ENCODE results near the gene RFC2. TPM values are rescaled to one million over a fixed set of nuclear protein-coding genes. Genes with fewer than 3 reads are reported as not detected.

RFC2 gene
- total and polyA plus RNA-seq, 2 of the 8 experiments (the other 6 are each of a cell fraction or from before 2014, with no cell fraction given): 52.9 to 85.4 TPM

- Histone ChIP-seq H3K9ac (replicated peaks in 1 of 4; ENCODE audit: extremely low read depth in 1 of 4, low read depth in 3 of 4, low read length in 3 of 4) (no peak overlapping the region), H3K23ac (ENCODE audit: insufficient read length) (no peak overlapping the region), H2BK120ac (replicated peaks; ENCODE audit: low read depth, low read length) (no peak overlapping the region), H2BK12ac (ENCODE audit: low read depth, low read length) (no peak overlapping the region), H3K18ac (ENCODE audit: extremely low read depth, low read length) (no peak overlapping the region), H3K27ac (ENCODE audit: low read depth, low read length) (no peak overlapping the region), H2AFZ (ENCODE audit: low read length) (no peak overlapping the region), H4K20me1 (replicated peaks in 1 of 2; ENCODE audit: control insufficient read depth in 1 of 2, insufficient read depth in 2 of 2, low read length in 2 of 2) (peaks cover 5 to 13% of the 10 kb centered on the region in 2 experiments), H3K9me3 (ENCODE audit: insufficient read depth in 2 of 2, low read depth in 1 of 2, low read length in 1 of 2) (peaks cover 0 to 2% of the 10 kb centered on the region in 2 experiments; a peak in 1 of 4 replicates), H2AK5ac (ENCODE audit: low read depth, low read length) (no peak overlapping the region), H3K79me1 (ENCODE audit: low read depth, low read length) (peaks cover 3% of the 10 kb centered on the region; the same call in 1 of the 2 replicates), H2BK5ac (ENCODE audit: low read depth, low read length) (no peak overlapping the region), H3K56ac (replicated peaks; ENCODE audit: insufficient read length, low read depth, low read length) (no peak overlapping the region), H4K5ac (ENCODE audit: insufficient read length, low read depth, low read length) (no peak overlapping the region), H4K91ac (replicated peaks; ENCODE audit: insufficient read length, low read length) (no peak overlapping the region), H3K23me2 (ENCODE audit: low read depth, low read length) (no peaks in the 10 kb centered on the region), H4K8ac (ENCODE audit: extremely low read depth, insufficient read depth, low read length) (no peak overlapping the region), H2BK15ac (ENCODE audit: low read length) (no peak overlapping the region), H3K27me3 (replicated peaks in 1 of 4; ENCODE audit: control insufficient read depth in 3 of 4, extremely low read depth in 1 of 4, insufficient read depth in 3 of 4, low read length in 3 of 4) (no peaks in the 10 kb centered on the region), H3K4me2 (ENCODE audit: insufficient read depth in 1 of 2, low read depth in 2 of 2, low read length in 2 of 2) (no peak overlapping the region), H3K4me1 (replicated peaks in 1 of 4; ENCODE audit: control insufficient read depth in 3 of 4, insufficient read depth in 4 of 4, low read length in 3 of 4) (peaks cover 0 to 5% (median 3%) of the 10 kb centered on the region in 4 experiments; a peak in 6 of 7 replicates), H2BK20ac (ENCODE audit: low read length) (no peak overlapping the region), H3K79me2 (ENCODE audit: control insufficient read depth in 1 of 2, insufficient read depth in 2 of 2, low read length in 2 of 2) (peaks cover 0 to 54% of the 10 kb centered on the region in 2 experiments; a peak in 2 of 4 replicates), H3K4ac (replicated peaks; ENCODE audit: insufficient read length, low read depth, low read length) (no peak overlapping the region), H3K36me3 (ENCODE audit: control insufficient read depth in 2 of 4, insufficient read depth in 4 of 4, low read length in 3 of 4) (no peaks in the 10 kb centered on the region; a peak in 1 of 8 replicates), H3K14ac (ENCODE audit: insufficient read length) (no peak overlapping the region), H3K4me3 (ENCODE audit: extremely low read depth in 1 of 4, insufficient read depth in 2 of 4, low read depth in 3 of 4, low read length in 4 of 4) (no peak overlapping the region)
- TF ChIP-seq SP4 (IDR thresholded peaks at IDR 0.05; ENCODE audit: low read length) (no peak), KDM4A (IDR thresholded peaks at IDR 0.05; ENCODE audit: low read depth, low read length, severe bottlenecking) (no peak), SAP30 (IDR thresholded peaks at IDR 0.05; ENCODE audit: insufficient read depth, insufficient replicate concordance, low read length) (no peak), BRCA1 (IDR thresholded peaks at IDR 0.05; ENCODE audit: low read depth, low read length) (no peak), RXRA (IDR thresholded peaks at IDR 0.05; ENCODE audit: insufficient read depth, low read depth, low read length) (no peak)
- DNase-seq (ENCODE audit: low read depth in 1 of 2, low spot score in 2 of 2): no peak
- POLR2A ChIA-PET (ENCODE audit: partially characterized antibody): no interaction called here
- 97% methylated on average over 4 of the region's 8 CpGs; no CpG with 5 or more reads in 1 of the 2 experiments for WGBS, 2 experiments (ENCODE audit: extremely low coverage in 1 of 2, insufficient coverage in 1 of 2, insufficient read length in 1 of 2, insufficient replicate concordance in 2 of 2, low coverage in 1 of 2, low lambda C conversion rate in 2 of 2, missing lambda C conversion rate in 1 of 2)
- no peak for FAIRE-seq
- CTCF ChIA-PET (ENCODE audit: partially characterized antibody): interaction anchor here (0.6 to 1.8 kb wide), 2 partner anchors 19 to 102 kb away, joined by 3 to 5 read pairs; no protein-coding TSS in a partner anchor
These were observed 45.2 kb upstream of the RFC2 start for GRCh38 chr7:74299401-74299800.

Data from H1 (cell line).